ENCODE data around the gene USP53.
"Not testable (repeated sequence)": the region's sequence is repeated elsewhere in the genome, so short reads cannot be mapped to it uniquely, and the experiment has no call there.

USP53 gene

GRCh38 chr4:119229908-119230687 lies 17.6 kb downstream of the USP53 start:
- DNase-seq: no peak

GRCh38 chr4:119231491-119231890 lies 19.0 kb downstream of the USP53 start:
- no peak for DNase-seq

- no peak for DNase-seq
Measured at GRCh38 chr4:119232286-119232685, 19.8 kb downstream of the USP53 start.

GRCh38 chr4:119233191-119233590 lies 20.7 kb downstream of the USP53 start:
- DNase-seq: no peak

GRCh38 chr4:119233750-119234149 lies 21.2 kb downstream of the USP53 start:
- DNase-seq: no peak

GRCh38 chr4:119237201-119237600 lies 24.7 kb downstream of the USP53 start:
- no peak for DNase-seq

GRCh38 chr4:119237642-119238041 lies 25.1 kb downstream of the USP53 start:
- no peak for DNase-seq

GRCh38 chr4:119238068-119238722 lies 25.7 kb downstream of the USP53 start:
- peak; percentile 39 for DNase-seq

- DNase-seq: no peak
Measured at GRCh38 chr4:119240128-119240527, 27.6 kb downstream of the USP53 start.

GRCh38 chr4:119240568-119240967 lies 28.1 kb downstream of the USP53 start:
- DNase-seq: no peak

GRCh38 chr4:119242417-119242816 lies 29.9 kb downstream of the USP53 start:
- DNase-seq: no peak

- no peak for DNase-seq
Measured at GRCh38 chr4:119243868-119244267, 31.4 kb downstream of the USP53 start.

- DNase-seq: no peak
Measured at GRCh38 chr4:119244344-119244743, 31.8 kb downstream of the USP53 start.

GRCh38 chr4:119244832-119245231 lies 32.3 kb downstream of the USP53 start:
- DNase-seq: no peak

GRCh38 chr4:119246177-119246733 lies 33.7 kb downstream of the USP53 start:
- no peak for DNase-seq

GRCh38 chr4:119251037-119251436 lies 38.5 kb downstream of the USP53 start:
- DNase-seq: not testable (repeated sequence)

GRCh38 chr4:119255223-119255622 lies 42.7 kb downstream of the USP53 start:
- DNase-seq: not testable (repeated sequence)

- no peak for DNase-seq
Measured at GRCh38 chr4:119260528-119260927, 48.0 kb downstream of the USP53 start.

- DNase-seq: no peak
Measured at GRCh38 chr4:119261986-119262385, 49.5 kb downstream of the USP53 start.

- DNase-seq: no peak
Measured at GRCh38 chr4:119264743-119265142, 52.2 kb downstream of the USP53 start.

GRCh38 chr4:119266153-119266552 lies 53.6 kb downstream of the USP53 start:
- DNase-seq: no peak

GRCh38 chr4:119268466-119268865 lies 56.0 kb downstream of the USP53 start:
- DNase-seq: no peak

- DNase-seq: no peak
Measured at GRCh38 chr4:119271361-119272085, 59.0 kb downstream of the USP53 start.

Measured in stimulated activated CD4-positive, alpha-beta T cell treated with anti-CD3 and anti-CD28 coated beads, Interleukin-1b, Interleukin-23, amount 100 ng/mL, for 48 hours (primary cell).